Measurements from ENCODE around the gene THSD8.

The THSD8 gene

GRCh38 chr19:12847159-12848139 is 45.6 kb downstream of the THSD8 start:
- peak; percentile 73 to 84 for DNase-seq
- Histone ChIP-seq H3K27ac (no peak overlapping the region), H3K9me3 (no peaks in the 10 kb centered on the region), H3K36me3 (no peaks in the 10 kb centered on the region), H3K4me3 (peak overlapping the region in 1 of 2 donors; percentile 16), H3K27me3 (peaks cover 0 to 56% of the 10 kb centered on the region in 2 donors), H3K4me1 (peaks cover 0 to 11% (median 6%) of the 10 kb centered on the region in 4 donors)
- TF ChIP-seq CTCF (IDR thresholded peaks at IDR 0.05): peak; percentile 98 to 99
- intact Hi-C loops (cut with DNase I; ENCODE audit: low total_unique reads): loop anchor here (5.0 kb wide), 1 partner anchor 80 kb away; no protein-coding TSS in a partner anchor
